GM19240 (cell line): Measurements from ENCODE around the gene BTD.
"Not testable (repeated sequence)": the region's sequence is repeated elsewhere in the genome, so short reads cannot be mapped to it uniquely, and the experiment has no call there.

Experiments used
- DNase-seq: peaks from one replicate; pipeline ENCODE4 v3.0.0; 2011; ENCODE audit warnings: low spot score; ENCODE audit not compliant: insufficient read length

Gene BTD

GRCh38 chr3:15602816-15603215 is 1.3 kb downstream of the BTD start:
- not testable (repeated sequence) for DNase-seq

- DNase-seq = not testable (repeated sequence)
Measured at GRCh38 chr3:15604584-15604983, 3.0 kb downstream of the BTD start.

GRCh38 chr3:15606434-15606891 is 4.9 kb downstream of the BTD start:
- DNase-seq = no peak

GRCh38 chr3:15610082-15610759 is 8.7 kb downstream of the BTD start:
- no peak for DNase-seq

GRCh38 chr3:15611018-15611417 is 9.5 kb downstream of the BTD start:
- no peak for DNase-seq

- DNase-seq = no peak
Measured at GRCh38 chr3:15612001-15612400, 10.5 kb downstream of the BTD start.

GRCh38 chr3:15614958-15615357 is 13.4 kb downstream of the BTD start:
- DNase-seq = no peak

GRCh38 chr3:15616053-15616452 is 14.5 kb downstream of the BTD start:
- DNase-seq = no peak

- not testable (repeated sequence) for DNase-seq
Measured at GRCh38 chr3:15619659-15620464, 18.3 kb downstream of the BTD start.

- no peak for DNase-seq
Measured at GRCh38 chr3:15623535-15624440, 22.2 kb downstream of the BTD start.

GRCh38 chr3:15628967-15629366 is 27.4 kb downstream of the BTD start:
- no peak for DNase-seq

- DNase-seq = peak; percentile 25
Measured at GRCh38 chr3:15629860-15630597, 28.5 kb downstream of the BTD start.

GRCh38 chr3:15630646-15631350 is 29.3 kb downstream of the BTD start:
- DNase-seq = no peak

GRCh38 chr3:15631426-15632211 is 30.1 kb downstream of the BTD start:
- no peak for DNase-seq

GRCh38 chr3:15632212-15632580 is 30.7 kb downstream of the BTD start:
- DNase-seq = no peak

GRCh38 chr3:15633159-15633558 is 31.6 kb downstream of the BTD start:
- no peak for DNase-seq

- no peak for DNase-seq
Measured at GRCh38 chr3:15633766-15634598, 32.4 kb downstream of the BTD start.

- no peak for DNase-seq
Measured at GRCh38 chr3:15634671-15635070, 33.1 kb downstream of the BTD start.
